HCT116 (cell line): ENCODE results near the gene NFATC1. TPM values are rescaled to one million over a fixed set of nuclear protein-coding genes. Genes with fewer than 3 reads are reported as not detected.

Experiments
- ATAC-seq: fragments of 200-7000 bp; cut with Tn5 transposase; 2 replicates; pipeline ENCODE4 v1.9.1; 2020; ENCODE audit warnings: mild to moderate bottlenecking, moderate library complexity
- BruUV-seq: library from RNA; stranded (reverse); fragments of 400-500 nt; replicated peaks from 2 replicates; lab custom pipeline; 2021; lab: Mats Ljungman, UMichigan
- CTCF ChIA-PET: fragments of 300-600 bp; sonication (Branson Sonifier 250); formaldehyde crosslinking; loops from one replicate; lab custom pipeline; 2021; ENCODE audit warnings: antibody characterized with exemption; lab: Charles Lee
- POLR2A ChIA-PET: fragments of 300-600, 350-600 bp; sonication (Branson Sonifier 250); formaldehyde crosslinking; loops from one replicate; lab custom pipeline; 2021; ENCODE audit warnings: antibody characterized with exemption; lab: Charles Lee
- RAD21 ChIA-PET, 2 experiments: fragments of 300-600 bp; sonication (Branson Sonifier 250); formaldehyde crosslinking; loops; one replicate each; lab custom pipeline; 2023; ENCODE audit warnings: low total read pairs in 2 of 2; ENCODE audit not compliant: uncharacterized antibody in 2 of 2, unreplicated experiment in 2 of 2, low non-redundant PET in 1 of 2; lab: Charles Lee
- DNase-seq: peaks from one replicate; pipeline ENCODE4 v3.0.0-alpha.2; 2010; ENCODE audit warnings: low read depth, low spot score
- H2AFZ ChIP-seq: fragments of 200-600 bp; shearing (Covaris generic), sonication (generic); 2 replicates; pipeline ENCODE4 v1.6.1; 2017; ENCODE audit warnings: low read depth, mixed run types, mixed read lengths, antibody characterized with exemption, low read length; ENCODE audit not compliant: poor library complexity, severe bottlenecking
- H3K27ac ChIP-seq: 2 replicates; pipeline ENCODE4 v1.5.1; 2012; ENCODE audit warnings: low read depth, low read length
- H3K27me3 ChIP-seq: fragments of 200-600 bp; sonication (generic); 2 replicates; pipeline ENCODE4 v1.6.1; 2016; ENCODE audit warnings: mixed run types, low read length, mixed read lengths; ENCODE audit not compliant: insufficient read depth
- H3K36me3 ChIP-seq, 2 experiments: fragments of 200-500 bp in 1 of 2; fragments of 200-600 bp in 1 of 2; sonication (Bioruptor generic) in 1 of 2; sonication (generic) in 1 of 2; 2 replicates each; pipeline versions ENCODE4 v1.5.1 to v1.6.1; 2014 to 2016; ENCODE audit warnings: low read length in 2 of 2, inconsistent platforms in 1 of 2, mixed read lengths in 1 of 2, mixed run types in 1 of 2; ENCODE audit not compliant: insufficient read depth in 2 of 2, control insufficient read depth in 1 of 2
- H3K4me1 ChIP-seq, 2 experiments: fragments of 200-600 bp in 1 of 2; sonication (generic) in 1 of 2; 2 replicates each; pipeline versions ENCODE4 v1.5.1 to v1.6.1; 2012 to 2017; ENCODE audit warnings: low read length in 2 of 2, inconsistent platforms in 1 of 2, mild to moderate bottlenecking in 1 of 2, mixed read lengths in 1 of 2, mixed run types in 1 of 2, moderate library complexity in 1 of 2; ENCODE audit not compliant: insufficient read depth in 2 of 2, control insufficient read depth in 1 of 2
- H3K4me2 ChIP-seq: fragments of 200-600 bp; sonication (generic); 2 replicates; pipeline ENCODE4 v1.6.1; 2017; ENCODE audit warnings: mixed run types, low read length, mixed read lengths
- H3K4me3 ChIP-seq, 2 experiments: fragments of 200-600 bp in 1 of 2; sonication (generic) in 1 of 2; replicated peaks in 1 of 2; 2 replicates each; pipeline ENCODE4 v1.5.1; 2011 to 2016; ENCODE audit warnings: low read length in 2 of 2, control low read depth in 1 of 2, low read depth in 1 of 2, mild to moderate bottlenecking in 1 of 2, mixed read lengths in 1 of 2, mixed run types in 1 of 2
- H3K79me2 ChIP-seq: fragments of 200-600 bp; sonication (generic); 2 replicates; pipeline ENCODE4 v1.6.1; 2017; ENCODE audit warnings: mild to moderate bottlenecking, mixed run types, low read length, moderate library complexity, mixed read lengths; ENCODE audit not compliant: insufficient read depth
- H3K9ac ChIP-seq: fragments of 200-600 bp; sonication (generic); 2 replicates; pipeline ENCODE4 v1.6.1; 2016; ENCODE audit warnings: low read length, mixed read lengths
- H3K9me2 ChIP-seq: fragments of 200-600 bp; sonication (generic), shearing (Covaris generic); 2 replicates; pipeline ENCODE4 v1.6.1; 2017; ENCODE audit warnings: mixed run types, mild to moderate bottlenecking, moderate library complexity; ENCODE audit not compliant: insufficient read depth
- H3K9me3 ChIP-seq, 2 experiments: fragments of 200-500 bp in 1 of 2; fragments of 200-600 bp in 1 of 2; sonication (Bioruptor generic) in 1 of 2; sonication (generic) in 1 of 2; 2 replicates each; pipeline ENCODE4 v1.6.1; 2014 to 2017; ENCODE audit warnings: low read length in 2 of 2, mixed read lengths in 2 of 2, inconsistent platforms in 1 of 2, low read depth in 1 of 2, mild to moderate bottlenecking in 1 of 2, mixed run types in 1 of 2, moderate library complexity in 1 of 2; ENCODE audit not compliant: control insufficient read depth in 1 of 2, insufficient read depth in 1 of 2
- H4K20me1 ChIP-seq: fragments of 200-600 bp; sonication (generic), shearing (Covaris generic); 2 replicates; pipeline ENCODE4 v1.6.1; 2017; ENCODE audit warnings: mixed run types, mild to moderate bottlenecking, moderate library complexity; ENCODE audit not compliant: insufficient read depth
- CBX3 ChIP-seq: IDR thresholded peaks from 2 replicates; pipeline ENCODE4 v1.6.1; 2012; ENCODE audit warnings: low read depth
- EGR1 ChIP-seq: IDR thresholded peaks from 2 replicates; pipeline ENCODE4 v1.6.1; 2012; ENCODE audit warnings: low read depth
- EZH2 ChIP-seq: fragments of 200-600 bp; sonication (generic); IDR thresholded peaks from 2 replicates; pipeline ENCODE4 v1.6.1; 2017; ENCODE audit warnings: antibody characterized with exemption, mixed run types
- EZH2phosphoT487 ChIP-seq: fragments of 200-600 bp; IDR thresholded peaks from 2 replicates; pipeline ENCODE4 v1.6.1; 2018; ENCODE audit warnings: antibody characterized with exemption, borderline replicate concordance
- FOSL1 ChIP-seq: IDR thresholded peaks from 2 replicates; pipeline ENCODE4 v1.6.1; 2012; ENCODE audit warnings: low read depth
- JUND ChIP-seq: IDR thresholded peaks from 2 replicates; pipeline ENCODE4 v1.6.1; 2012
- POLR2AphosphoS5 ChIP-seq: IDR thresholded peaks from 2 replicates; pipeline ENCODE4 v1.6.1; 2011; ENCODE audit warnings: mild to moderate bottlenecking, low read depth, low read length, moderate library complexity
- RAD21 ChIP-seq: IDR thresholded peaks from 2 replicates; pipeline ENCODE4 v1.6.1; 2012; ENCODE audit warnings: low read depth, mild to moderate bottlenecking
- YY1 ChIP-seq: IDR thresholded peaks from 2 replicates; pipeline ENCODE4 v1.6.1; 2011; ENCODE audit warnings: low read length, low read depth, moderate library complexity, mild to moderate bottlenecking; ENCODE audit not compliant: insufficient replicate concordance; ENCODE audit errors: extremely low read depth
- intact Hi-C: fragments of 100-400 bp; cut with micrococcal nuclease; formaldehyde crosslinking; loops from 2 replicates; pipeline ENCODE4 v1.10.0; 2022
- total RNA-seq: library from RNA; stranded (reverse); gene quantifications from one replicate; pipeline ENCODE4 v1.2.1, GENCODE V29; 2021; ENCODE audit not compliant: unreplicated experiment
- TF ChIP-seq, protein P1 (sequence below): IDR thresholded peaks from 2 replicates; pipeline ENCODE4 v1.6.1; 2012; ENCODE audit warnings: low read depth
- TF ChIP-seq, protein P2 (sequence below), 3 experiments: fragments of 200-600 bp in 1 of 3; sonication (generic) in 1 of 3; IDR thresholded peaks in 2 of 3; conservative IDR thresholded peaks in 1 of 3; 2 replicates each; pipeline ENCODE4 v1.5.1; 2012 to 2017; ENCODE audit warnings: low read depth in 2 of 3, low read length in 2 of 3, antibody characterized with exemption in 1 of 3, borderline replicate concordance in 1 of 3, control low read depth in 1 of 3, mild to moderate bottlenecking in 1 of 3, mixed read lengths in 1 of 3, mixed run types in 1 of 3, moderate library complexity in 1 of 3; ENCODE audit not compliant: insufficient read depth in 1 of 3
- TF ChIP-seq, protein P3 (sequence below): IDR thresholded peaks from 2 replicates; pipeline ENCODE4 v1.6.1; 2012

The NFATC1 gene
- total RNA-seq, 1 experiment from 2014 or later, result 20.8 TPM

DNA sequence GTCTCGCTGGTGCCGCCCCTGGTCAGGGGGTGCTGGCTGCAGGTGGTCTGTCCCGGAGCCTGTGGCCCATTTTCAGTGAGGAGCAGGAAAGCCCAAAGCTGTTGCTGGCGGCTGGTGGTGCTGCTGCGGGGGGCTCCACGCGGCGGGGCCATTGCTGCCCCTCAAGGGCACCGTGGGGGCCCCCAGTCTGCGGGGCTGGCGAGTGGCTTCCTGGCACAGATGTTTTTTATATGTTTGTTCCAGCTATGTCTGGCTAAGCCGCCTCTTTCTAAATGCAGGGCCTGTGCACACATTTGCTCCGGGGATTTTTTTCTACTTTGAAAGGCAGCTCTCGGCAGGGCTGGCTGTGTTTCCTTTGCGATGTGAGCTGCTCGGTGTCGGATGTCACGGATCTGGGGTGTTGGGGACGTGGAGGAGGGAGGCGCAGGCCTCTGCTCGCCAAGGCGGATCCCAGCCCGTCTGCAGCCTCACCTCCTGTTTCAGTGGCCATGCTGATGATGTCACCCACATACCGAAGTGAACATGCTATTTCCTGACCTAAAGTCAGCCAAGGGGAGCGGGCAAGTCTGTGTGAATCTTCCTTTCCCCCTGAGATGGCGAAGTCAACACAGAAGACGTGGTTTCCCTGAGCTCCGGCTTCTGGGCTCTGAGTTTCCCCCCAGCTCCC is 171.9 kb downstream of the NFATC1 start:
- H3K36me3 ChIP-seq, result no peaks in the 10 kb centered on the region
- H3K79me2 ChIP-seq, result no peaks in the 10 kb centered on the region
- TF ChIP-seq FOSL1 (no peak), EZH2phosphoT487 (no peak), YY1 (no peak), JUND (no peak), POLR2AphosphoS5 (no peak), RAD21 (no peak), EZH2 (no peak), EGR1 (no peak), CBX3 (no peak)
- TF ChIP-seq, protein P1, sequence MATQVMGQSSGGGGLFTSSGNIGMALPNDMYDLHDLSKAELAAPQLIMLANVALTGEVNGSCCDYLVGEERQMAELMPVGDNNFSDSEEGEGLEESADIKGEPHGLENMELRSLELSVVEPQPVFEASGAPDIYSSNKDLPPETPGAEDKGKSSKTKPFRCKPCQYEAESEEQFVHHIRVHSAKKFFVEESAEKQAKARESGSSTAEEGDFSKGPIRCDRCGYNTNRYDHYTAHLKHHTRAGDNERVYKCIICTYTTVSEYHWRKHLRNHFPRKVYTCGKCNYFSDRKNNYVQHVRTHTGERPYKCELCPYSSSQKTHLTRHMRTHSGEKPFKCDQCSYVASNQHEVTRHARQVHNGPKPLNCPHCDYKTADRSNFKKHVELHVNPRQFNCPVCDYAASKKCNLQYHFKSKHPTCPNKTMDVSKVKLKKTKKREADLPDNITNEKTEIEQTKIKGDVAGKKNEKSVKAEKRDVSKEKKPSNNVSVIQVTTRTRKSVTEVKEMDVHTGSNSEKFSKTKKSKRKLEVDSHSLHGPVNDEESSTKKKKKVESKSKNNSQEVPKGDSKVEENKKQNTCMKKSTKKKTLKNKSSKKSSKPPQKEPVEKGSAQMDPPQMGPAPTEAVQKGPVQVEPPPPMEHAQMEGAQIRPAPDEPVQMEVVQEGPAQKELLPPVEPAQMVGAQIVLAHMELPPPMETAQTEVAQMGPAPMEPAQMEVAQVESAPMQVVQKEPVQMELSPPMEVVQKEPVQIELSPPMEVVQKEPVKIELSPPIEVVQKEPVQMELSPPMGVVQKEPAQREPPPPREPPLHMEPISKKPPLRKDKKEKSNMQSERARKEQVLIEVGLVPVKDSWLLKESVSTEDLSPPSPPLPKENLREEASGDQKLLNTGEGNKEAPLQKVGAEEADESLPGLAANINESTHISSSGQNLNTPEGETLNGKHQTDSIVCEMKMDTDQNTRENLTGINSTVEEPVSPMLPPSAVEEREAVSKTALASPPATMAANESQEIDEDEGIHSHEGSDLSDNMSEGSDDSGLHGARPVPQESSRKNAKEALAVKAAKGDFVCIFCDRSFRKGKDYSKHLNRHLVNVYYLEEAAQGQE, result no peak
- TF ChIP-seq, protein P2, sequence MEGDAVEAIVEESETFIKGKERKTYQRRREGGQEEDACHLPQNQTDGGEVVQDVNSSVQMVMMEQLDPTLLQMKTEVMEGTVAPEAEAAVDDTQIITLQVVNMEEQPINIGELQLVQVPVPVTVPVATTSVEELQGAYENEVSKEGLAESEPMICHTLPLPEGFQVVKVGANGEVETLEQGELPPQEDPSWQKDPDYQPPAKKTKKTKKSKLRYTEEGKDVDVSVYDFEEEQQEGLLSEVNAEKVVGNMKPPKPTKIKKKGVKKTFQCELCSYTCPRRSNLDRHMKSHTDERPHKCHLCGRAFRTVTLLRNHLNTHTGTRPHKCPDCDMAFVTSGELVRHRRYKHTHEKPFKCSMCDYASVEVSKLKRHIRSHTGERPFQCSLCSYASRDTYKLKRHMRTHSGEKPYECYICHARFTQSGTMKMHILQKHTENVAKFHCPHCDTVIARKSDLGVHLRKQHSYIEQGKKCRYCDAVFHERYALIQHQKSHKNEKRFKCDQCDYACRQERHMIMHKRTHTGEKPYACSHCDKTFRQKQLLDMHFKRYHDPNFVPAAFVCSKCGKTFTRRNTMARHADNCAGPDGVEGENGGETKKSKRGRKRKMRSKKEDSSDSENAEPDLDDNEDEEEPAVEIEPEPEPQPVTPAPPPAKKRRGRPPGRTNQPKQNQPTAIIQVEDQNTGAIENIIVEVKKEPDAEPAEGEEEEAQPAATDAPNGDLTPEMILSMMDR (IDR thresholded peaks at IDR 0.05 in 2 of 3, conservative IDR thresholded peaks at IDR 0.05 in 1 of 3; ENCODE audit: borderline replicate concordance in 1 of 3, insufficient read depth in 1 of 3, low read depth in 2 of 3, low read length in 2 of 3), result no peak
- TF ChIP-seq, protein P3, sequence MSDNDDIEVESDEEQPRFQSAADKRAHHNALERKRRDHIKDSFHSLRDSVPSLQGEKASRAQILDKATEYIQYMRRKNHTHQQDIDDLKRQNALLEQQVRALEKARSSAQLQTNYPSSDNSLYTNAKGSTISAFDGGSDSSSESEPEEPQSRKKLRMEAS, result no peak
- TF ChIP-seq, all 23 proteins: peak for 0
- BruUV-seq, result no TSS peak
- no peak for ATAC-seq
- intact Hi-C loops, result no loop called here
- ChIA-PET POLR2A (no interaction called here), CTCF (no interaction called here), RAD21 (no interaction called here)
- Histone ChIP-seq H3K4me3 (no peak overlapping the region), H2AFZ (no peak overlapping the region), H3K4me2 (no peak overlapping the region), H3K27ac (no peak overlapping the region), H3K9ac (no peak overlapping the region), H3K9me3 (peaks cover 3 to 8% of the 10 kb centered on the region in 2 experiments; a peak in 2 of 4 replicates), H4K20me1 (no peaks in the 10 kb centered on the region), H3K4me1 (peaks cover 24 to 33% of the 10 kb centered on the region in 2 experiments), H3K27me3 (no peaks in the 10 kb centered on the region), H3K9me2 (no peaks in the 10 kb centered on the region)
- DNase-seq, result no peak
